ENCODE data around the gene ADAM19.

ADAM19 gene

GRCh38 chr5:157541447-157542118 is 34.0 kb downstream of the ADAM19 start:
- DNase-seq = no peak

GRCh38 chr5:157540707-157541446 is 34.7 kb downstream of the ADAM19 start:
- no peak for DNase-seq

GRCh38 chr5:157540124-157540523 is 35.5 kb downstream of the ADAM19 start:
- DNase-seq = no peak

- no peak for DNase-seq
Measured at GRCh38 chr5:157539503-157540022, 36.0 kb downstream of the ADAM19 start.

- DNase-seq = peak; percentile 79 to 85
Measured at GRCh38 chr5:157538311-157538710, 37.3 kb downstream of the ADAM19 start.

- no peak for DNase-seq
Measured at GRCh38 chr5:157535042-157535865, 40.3 kb downstream of the ADAM19 start.

- no peak for DNase-seq
Measured at GRCh38 chr5:157533011-157533481, 42.5 kb downstream of the ADAM19 start.

- no peak for DNase-seq
Measured at GRCh38 chr5:157532022-157532421, 43.6 kb downstream of the ADAM19 start.

- no peak for DNase-seq
Measured at GRCh38 chr5:157530226-157530972, 45.2 kb downstream of the ADAM19 start.

- DNase-seq = no peak
Measured at GRCh38 chr5:157529002-157529401, 46.6 kb downstream of the ADAM19 start.

GRCh38 chr5:157528036-157528632 is 47.4 kb downstream of the ADAM19 start:
- DNase-seq = no peak

- DNase-seq = no peak
Measured at GRCh38 chr5:157524887-157525286, 50.7 kb downstream of the ADAM19 start.

- no peak for DNase-seq
Measured at GRCh38 chr5:157523976-157524375, 51.6 kb downstream of the ADAM19 start.

- no peak for DNase-seq
Measured at GRCh38 chr5:157521704-157522029, 53.9 kb downstream of the ADAM19 start.

- DNase-seq = no peak
Measured at GRCh38 chr5:157520911-157521703, 54.5 kb downstream of the ADAM19 start.

- no peak for DNase-seq
Measured at GRCh38 chr5:157519579-157520253, 55.9 kb downstream of the ADAM19 start.

- DNase-seq = no peak
Measured at GRCh38 chr5:157518963-157519362, 56.6 kb downstream of the ADAM19 start.

- no peak for DNase-seq
Measured at GRCh38 chr5:157516626-157517325, 58.8 kb downstream of the ADAM19 start.

- DNase-seq = no peak
Measured at GRCh38 chr5:157516006-157516405, 59.6 kb downstream of the ADAM19 start.

GRCh38 chr5:157514974-157515373 is 60.6 kb downstream of the ADAM19 start:
- no peak for DNase-seq

Data from cerebellar nuclear complex (tissue), 1 donor.